ENCODE data around the gene VANGL1. TPM values are rescaled to one million over a fixed set of nuclear protein-coding genes. Genes with fewer than 3 reads are reported as not detected.

VANGL1 gene
- total and polyA plus RNA-seq, 3 experiments from 2014 or later: 3.0 to 3.3 (median 3.2) TPM

DNA sequence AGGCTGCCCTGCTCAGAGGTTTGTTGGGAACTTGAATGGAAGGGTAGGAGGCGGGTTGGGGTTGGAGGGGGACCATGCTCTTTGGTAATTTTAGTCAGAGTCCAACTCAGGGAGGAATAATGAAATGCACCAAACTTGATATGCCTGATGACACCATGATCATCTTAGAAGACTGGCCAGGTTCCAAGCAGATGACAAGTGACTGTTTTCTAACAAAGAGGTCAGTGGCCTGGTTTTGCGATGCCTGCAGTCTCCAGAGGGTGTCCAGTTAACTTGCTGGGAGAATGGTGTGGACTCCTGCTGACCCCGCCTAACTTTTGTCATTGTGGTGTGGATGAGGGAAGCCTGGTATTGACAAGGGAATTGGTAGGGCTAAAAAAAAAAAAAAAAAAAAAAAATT is 12.4 kb downstream of the VANGL1 start:
- Histone ChIP-seq H3K36me3 (ENCODE audit: insufficient read depth, low read length) (no peaks in the 10 kb centered on the region), H3K9me3 (ENCODE audit: low read length) (no peaks in the 10 kb centered on the region), H3K27ac (ENCODE audit: low read depth, low read length) (no peak overlapping the region), H3K4me3 (ENCODE audit: low read length) (no peak overlapping the region), H3K27me3 (ENCODE audit: insufficient read depth, low read length, poor library complexity, severe bottlenecking) (no peaks in the 10 kb centered on the region), H3K4me1 (ENCODE audit: insufficient read depth, low read length) (no peaks in the 10 kb centered on the region)
- H3K4me3 Mint-ChIP-seq: no peak overlapping the region
- ChIA-PET POLR2A (no interaction called here), CTCF (no interaction called here)
- peaks cover 0 to 3% (median 0%) of the 10 kb centered on the region in 3 donors for H3K36me3 Mint-ChIP-seq
- no peaks in the 10 kb centered on the region for H3K27me3 Mint-ChIP-seq
- H3K27ac Mint-ChIP-seq: no peak overlapping the region
- peaks cover 0 to 8% (median 3%) of the 10 kb centered on the region in 3 donors for H3K4me1 Mint-ChIP-seq
- DNase-seq: no peak
- no peaks in the 10 kb centered on the region for H3K9me3 Mint-ChIP-seq

DNA sequence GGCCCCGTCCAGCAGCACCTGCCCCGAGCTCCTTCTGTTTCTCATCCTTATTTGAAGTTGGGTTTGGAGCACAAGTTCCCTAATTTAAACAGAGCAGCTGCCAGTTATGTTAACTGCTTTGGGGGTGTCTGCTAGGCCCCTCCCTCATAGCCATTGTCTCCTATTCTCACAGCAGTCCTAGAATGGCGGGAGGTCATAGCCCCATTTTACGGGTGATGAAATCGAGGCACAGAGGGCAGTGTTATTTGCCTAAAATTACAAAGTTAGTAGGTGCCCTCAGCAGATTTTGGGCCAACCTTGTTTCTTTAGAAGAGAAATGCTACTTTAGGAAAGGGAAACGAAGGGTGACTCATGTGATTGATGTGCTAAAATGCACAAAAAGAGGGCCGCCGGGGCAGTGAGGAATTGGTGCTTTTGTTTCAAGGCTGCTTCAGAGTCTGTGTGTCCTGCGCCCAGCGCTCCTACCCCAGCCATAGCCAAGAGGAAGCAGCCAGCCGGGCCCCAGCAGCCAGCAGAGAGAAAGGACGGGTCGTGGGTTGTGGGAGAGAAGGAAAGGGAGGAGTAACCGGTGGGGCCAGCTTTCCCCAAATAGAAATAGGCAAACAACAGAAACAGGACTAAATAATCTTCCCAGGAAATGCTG is 13.0 kb downstream of the VANGL1 start:
- Mint-ChIP-seq H3K9me3 (no peaks in the 10 kb centered on the region), H3K27me3 (no peaks in the 10 kb centered on the region), H3K27ac (peak overlapping the region in 1 of 8 donors; percentile 65), H3K36me3 (peaks cover 0 to 3% (median under 1%) of the 10 kb centered on the region in 3 donors), H3K4me1 (peaks cover 0 to 8% (median 3%) of the 10 kb centered on the region in 3 donors), H3K4me3 (no peak overlapping the region)
- no peak for DNase-seq
- H3K4me3 ChIP-seq (ENCODE audit: low read length): no peak overlapping the region
- H3K27me3 ChIP-seq (ENCODE audit: insufficient read depth, low read length, poor library complexity, severe bottlenecking): no peaks in the 10 kb centered on the region
- no peaks in the 10 kb centered on the region for H3K4me1 ChIP-seq (ENCODE audit: insufficient read depth, low read length)
- ChIA-PET POLR2A (no interaction called here), CTCF (no interaction called here)
- H3K27ac ChIP-seq (ENCODE audit: low read depth, low read length): peak overlapping the region; percentile 22
- no peaks in the 10 kb centered on the region for H3K36me3 ChIP-seq (ENCODE audit: insufficient read depth, low read length)
- no peaks in the 10 kb centered on the region for H3K9me3 ChIP-seq (ENCODE audit: low read length)

DNA sequence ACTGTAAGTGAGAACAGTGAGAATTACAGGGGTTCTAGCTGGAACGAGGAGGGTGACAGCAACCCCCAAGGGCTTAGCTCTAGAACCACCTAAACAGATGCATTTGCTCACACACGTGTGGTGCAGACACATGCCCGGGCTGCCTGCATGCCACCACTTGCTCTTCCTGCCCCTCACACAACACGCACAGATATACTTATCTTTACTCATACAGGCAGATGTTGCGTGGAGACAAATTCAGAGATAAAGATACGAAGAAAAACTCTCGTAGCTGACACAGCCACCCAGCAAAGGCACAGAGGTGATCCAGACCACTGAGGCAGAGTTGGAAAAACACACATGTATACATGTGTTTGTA is 13.5 kb downstream of the VANGL1 start:
- Mint-ChIP-seq H3K36me3 (peaks cover 0 to 3% (median 1%) of the 10 kb centered on the region in 3 donors), H3K27ac (no peak overlapping the region), H3K27me3 (no peaks in the 10 kb centered on the region), H3K9me3 (no peaks in the 10 kb centered on the region), H3K4me3 (no peak overlapping the region), H3K4me1 (peaks cover 0 to 8% (median 3%) of the 10 kb centered on the region in 3 donors)
- Histone ChIP-seq H3K4me1 (ENCODE audit: insufficient read depth, low read length) (no peaks in the 10 kb centered on the region), H3K27me3 (ENCODE audit: insufficient read depth, low read length, poor library complexity, severe bottlenecking) (no peaks in the 10 kb centered on the region), H3K27ac (ENCODE audit: low read depth, low read length) (peak overlapping the region; percentile 22), H3K9me3 (ENCODE audit: low read length) (no peaks in the 10 kb centered on the region), H3K4me3 (ENCODE audit: low read length) (no peak overlapping the region), H3K36me3 (ENCODE audit: insufficient read depth, low read length) (no peaks in the 10 kb centered on the region)
- CTCF ChIA-PET: no interaction called here
- POLR2A ChIA-PET: no interaction called here
- DNase-seq: no peak

DNA sequence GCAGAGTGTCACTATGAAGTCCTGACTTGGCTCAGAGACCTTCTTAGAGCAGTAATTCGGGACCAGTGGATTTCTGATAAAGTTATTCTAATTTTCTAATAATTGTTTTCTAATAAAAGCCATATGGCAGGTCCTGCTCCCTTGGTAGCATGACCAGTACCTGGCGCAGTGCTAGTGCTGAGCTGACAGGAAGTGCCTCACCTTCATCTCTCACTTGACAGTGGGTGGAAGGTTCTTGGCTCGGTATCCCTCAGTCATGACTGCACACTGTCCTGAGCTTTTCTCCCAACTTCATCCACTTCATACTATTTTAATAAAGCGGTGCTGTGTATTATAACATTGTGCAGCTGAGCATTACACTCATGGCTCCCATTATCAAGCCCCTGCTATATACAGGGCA is 14.1 kb downstream of the VANGL1 start:
- H3K4me1 Mint-ChIP-seq: peaks cover 0 to 8% (median 3%) of the 10 kb centered on the region in 3 donors
- no peak overlapping the region for H3K27ac ChIP-seq (ENCODE audit: low read depth, low read length)
- H3K27me3 ChIP-seq (ENCODE audit: insufficient read depth, low read length, poor library complexity, severe bottlenecking): no peaks in the 10 kb centered on the region
- no peaks in the 10 kb centered on the region for H3K36me3 ChIP-seq (ENCODE audit: insufficient read depth, low read length)
- no peak overlapping the region for H3K4me3 Mint-ChIP-seq
- H3K36me3 Mint-ChIP-seq: peaks cover 0 to 3% (median 1%) of the 10 kb centered on the region in 3 donors
- ChIA-PET POLR2A (no interaction called here), CTCF (no interaction called here)
- no peak for DNase-seq
- no peak overlapping the region for H3K4me3 ChIP-seq (ENCODE audit: low read length)
- H3K27me3 Mint-ChIP-seq: no peaks in the 10 kb centered on the region
- no peaks in the 10 kb centered on the region for H3K4me1 ChIP-seq (ENCODE audit: insufficient read depth, low read length)
- no peaks in the 10 kb centered on the region for H3K9me3 ChIP-seq (ENCODE audit: low read length)
- H3K27ac Mint-ChIP-seq: no peak overlapping the region
- no peaks in the 10 kb centered on the region for H3K9me3 Mint-ChIP-seq

DNA sequence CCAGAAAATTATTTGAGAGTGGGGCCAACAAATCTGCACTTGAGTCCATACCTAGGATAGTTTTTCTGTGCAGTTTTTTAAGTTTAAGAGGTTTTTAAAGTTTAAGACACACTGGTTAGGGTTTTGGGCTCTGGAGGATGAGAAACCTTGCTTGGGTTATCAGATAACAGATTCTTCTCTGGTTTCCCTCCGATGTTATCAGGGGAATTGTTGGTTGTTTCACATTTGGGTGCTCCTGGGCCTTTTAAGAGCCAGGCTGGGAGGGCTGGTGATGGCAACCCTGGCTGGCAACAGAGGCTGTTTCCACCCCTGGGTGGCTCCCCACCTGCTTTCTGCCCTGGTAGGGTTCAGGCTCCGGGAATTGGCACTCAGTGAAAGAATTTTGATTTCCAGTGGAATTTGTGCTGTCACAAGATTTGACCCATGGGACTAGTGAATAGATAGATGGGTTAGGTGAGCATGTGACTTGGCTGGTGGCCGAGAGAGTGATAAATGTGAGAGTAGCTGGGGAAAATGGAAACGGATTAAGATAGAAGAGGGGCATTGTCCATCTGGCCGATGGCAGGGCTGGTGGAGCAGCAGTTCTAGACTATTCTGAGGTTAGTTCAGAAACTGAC is 14.8 kb downstream of the VANGL1 start:
- no peaks in the 10 kb centered on the region for H3K4me1 ChIP-seq (ENCODE audit: insufficient read depth, low read length)
- H3K36me3 ChIP-seq (ENCODE audit: insufficient read depth, low read length): no peaks in the 10 kb centered on the region
- no peaks in the 10 kb centered on the region for H3K9me3 ChIP-seq (ENCODE audit: low read length)
- H3K4me3 ChIP-seq (ENCODE audit: low read length): no peak overlapping the region
- no peak overlapping the region for H3K27ac ChIP-seq (ENCODE audit: low read depth, low read length)
- DNase-seq: no peak
- H3K27me3 ChIP-seq (ENCODE audit: insufficient read depth, low read length, poor library complexity, severe bottlenecking): no peaks in the 10 kb centered on the region
- no peak overlapping the region for H3K4me3 Mint-ChIP-seq
- ChIA-PET CTCF (no interaction called here), POLR2A (no interaction called here)
- no peak overlapping the region for H3K27ac Mint-ChIP-seq
- H3K9me3 Mint-ChIP-seq: no peaks in the 10 kb centered on the region
- H3K4me1 Mint-ChIP-seq: peaks cover 0 to 8% (median 3%) of the 10 kb centered on the region in 3 donors
- peaks cover 0 to 3% (median 1%) of the 10 kb centered on the region in 3 donors for H3K36me3 Mint-ChIP-seq
- H3K27me3 Mint-ChIP-seq: no peaks in the 10 kb centered on the region

DNA sequence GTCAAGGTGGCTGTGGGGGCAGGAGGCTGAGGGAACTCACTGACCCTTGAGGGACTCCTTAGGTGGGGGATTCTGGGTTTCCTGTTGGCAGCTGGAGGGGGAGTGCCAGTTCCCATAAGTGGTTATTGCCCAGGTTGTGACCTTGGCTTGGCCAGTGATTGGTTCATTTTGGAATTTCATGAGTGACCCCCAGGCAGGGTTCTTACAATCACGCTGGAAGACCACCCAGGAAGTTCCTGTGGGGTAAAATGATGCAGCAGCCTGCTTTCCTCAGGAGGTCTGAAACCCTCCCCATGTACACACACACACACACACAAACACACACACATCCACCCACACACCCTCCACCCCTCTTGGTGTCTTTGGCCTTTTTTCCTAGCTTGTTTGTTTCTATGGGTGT is 16.9 kb downstream of the VANGL1 start:
- H3K27ac Mint-ChIP-seq: no peak overlapping the region
- H3K4me3 Mint-ChIP-seq: no peak overlapping the region
- ChIA-PET POLR2A (no interaction called here), CTCF (no interaction called here)
- no peaks in the 10 kb centered on the region for H3K36me3 ChIP-seq (ENCODE audit: insufficient read depth, low read length)
- H3K4me1 Mint-ChIP-seq: peaks cover 0 to 8% (median 3%) of the 10 kb centered on the region in 3 donors
- no peaks in the 10 kb centered on the region for H3K4me1 ChIP-seq (ENCODE audit: insufficient read depth, low read length)
- no peaks in the 10 kb centered on the region for H3K27me3 Mint-ChIP-seq
- H3K36me3 Mint-ChIP-seq: peaks cover 0 to 1% (median 0%) of the 10 kb centered on the region in 3 donors
- no peaks in the 10 kb centered on the region for H3K9me3 Mint-ChIP-seq
- no peaks in the 10 kb centered on the region for H3K9me3 ChIP-seq (ENCODE audit: low read length)
- no peaks in the 10 kb centered on the region for H3K27me3 ChIP-seq (ENCODE audit: insufficient read depth, low read length, poor library complexity, severe bottlenecking)
- no peak overlapping the region for H3K27ac ChIP-seq (ENCODE audit: low read depth, low read length)
- no peak for DNase-seq
- H3K4me3 ChIP-seq (ENCODE audit: low read length): no peak overlapping the region

DNA sequence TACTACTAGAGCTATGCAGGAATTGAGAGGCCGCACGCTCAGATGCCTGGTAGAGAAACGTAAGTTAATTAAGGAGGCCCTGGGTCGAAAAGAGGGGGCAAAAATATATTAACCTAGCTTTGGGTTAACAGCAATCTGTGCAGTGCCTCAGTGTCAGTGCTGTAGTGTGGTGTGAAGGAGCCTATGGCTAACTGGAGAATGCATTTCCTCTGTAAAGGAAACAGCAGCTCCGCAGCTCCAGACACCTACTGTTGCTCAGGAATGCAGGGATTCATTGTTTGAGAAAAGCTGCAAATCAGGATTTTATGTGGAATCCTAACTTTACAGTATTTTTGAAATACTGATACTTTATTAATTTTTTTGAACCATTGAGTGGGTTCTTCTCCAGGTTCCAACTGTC is 18.4 kb downstream of the VANGL1 start:
- Mint-ChIP-seq H3K4me3 (no peak overlapping the region), H3K9me3 (no peaks in the 10 kb centered on the region), H3K4me1 (peaks cover 0 to 8% (median 3%) of the 10 kb centered on the region in 3 donors), H3K36me3 (peaks cover 0 to 5% (median 1%) of the 10 kb centered on the region in 3 donors), H3K27ac (no peak overlapping the region), H3K27me3 (no peaks in the 10 kb centered on the region)
- Histone ChIP-seq H3K27ac (ENCODE audit: low read depth, low read length) (no peak overlapping the region), H3K4me1 (ENCODE audit: insufficient read depth, low read length) (no peaks in the 10 kb centered on the region), H3K36me3 (ENCODE audit: insufficient read depth, low read length) (no peaks in the 10 kb centered on the region), H3K9me3 (ENCODE audit: low read length) (no peaks in the 10 kb centered on the region), H3K27me3 (ENCODE audit: insufficient read depth, low read length, poor library complexity, severe bottlenecking) (no peaks in the 10 kb centered on the region), H3K4me3 (ENCODE audit: low read length) (no peak overlapping the region)
- CTCF ChIA-PET: interaction anchor here (1.0 kb wide), 1 partner anchor 12 kb away, joined by 4 read pairs; no protein-coding TSS in a partner anchor
- DNase-seq: no peak
- POLR2A ChIA-PET: no interaction called here

DNA sequence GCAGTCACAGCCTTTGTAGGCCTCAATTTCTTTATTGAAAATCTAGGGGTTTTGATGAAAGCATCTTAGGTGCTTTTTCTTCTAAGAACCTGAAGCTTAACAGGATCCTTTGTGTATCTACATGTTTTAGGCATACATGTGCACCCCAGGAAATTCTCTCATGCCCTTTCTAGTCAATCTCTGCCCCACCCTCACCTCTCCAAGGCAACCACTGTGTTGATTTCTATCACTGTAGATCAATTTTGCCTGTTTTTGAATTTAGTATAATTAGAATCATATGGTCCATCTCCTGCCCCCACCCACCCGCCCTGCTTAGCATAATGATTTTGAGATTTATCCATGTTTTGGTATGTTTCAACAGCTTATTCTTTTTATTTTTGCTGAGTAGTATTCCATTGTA is 19.4 kb downstream of the VANGL1 start:
- H3K9me3 Mint-ChIP-seq: no peaks in the 10 kb centered on the region
- H3K4me3 ChIP-seq (ENCODE audit: low read length): no peak overlapping the region
- no peak for DNase-seq
- H3K27ac ChIP-seq (ENCODE audit: low read depth, low read length): no peak overlapping the region
- H3K36me3 Mint-ChIP-seq: peaks cover 0 to 5% (median 1%) of the 10 kb centered on the region in 3 donors
- H3K4me3 Mint-ChIP-seq: no peak overlapping the region
- no peaks in the 10 kb centered on the region for H3K36me3 ChIP-seq (ENCODE audit: insufficient read depth, low read length)
- peak overlapping the region in 1 of 8 donors; percentile 43 for H3K27ac Mint-ChIP-seq
- H3K4me1 ChIP-seq (ENCODE audit: insufficient read depth, low read length): no peaks in the 10 kb centered on the region
- ChIA-PET POLR2A (no interaction called here), CTCF (interaction anchor here (1.0 kb wide), 1 partner anchor 11 kb away, joined by 4 read pairs; no protein-coding TSS in a partner anchor)
- no peaks in the 10 kb centered on the region for H3K27me3 Mint-ChIP-seq
- H3K4me1 Mint-ChIP-seq: peaks cover 0 to 8% (median 0%) of the 10 kb centered on the region in 3 donors
- H3K9me3 ChIP-seq (ENCODE audit: low read length): no peaks in the 10 kb centered on the region
- H3K27me3 ChIP-seq (ENCODE audit: insufficient read depth, low read length, poor library complexity, severe bottlenecking): no peaks in the 10 kb centered on the region
